Measurements from ENCODE around the gene ERC2.

Gene ERC2

DNA sequence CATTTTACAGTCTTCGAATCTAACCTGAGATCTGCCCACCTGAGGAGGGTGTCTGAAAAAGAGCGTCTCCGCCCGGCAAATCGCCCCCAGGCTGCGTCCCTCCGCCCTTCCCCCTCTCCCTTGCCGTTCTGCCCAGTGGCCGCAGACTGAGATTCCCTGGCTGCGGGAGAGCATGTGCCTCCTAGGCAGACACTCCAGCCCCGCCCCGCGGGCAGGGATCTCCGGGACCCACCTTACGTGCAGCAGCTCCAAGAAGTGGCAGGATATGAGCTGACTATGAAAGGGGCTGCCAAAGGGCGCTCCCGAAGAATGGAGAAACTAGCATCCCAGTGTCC lies 978.5 kb downstream of the ERC2 start (continued):
- TF ChIP-seq, protein P1, sequence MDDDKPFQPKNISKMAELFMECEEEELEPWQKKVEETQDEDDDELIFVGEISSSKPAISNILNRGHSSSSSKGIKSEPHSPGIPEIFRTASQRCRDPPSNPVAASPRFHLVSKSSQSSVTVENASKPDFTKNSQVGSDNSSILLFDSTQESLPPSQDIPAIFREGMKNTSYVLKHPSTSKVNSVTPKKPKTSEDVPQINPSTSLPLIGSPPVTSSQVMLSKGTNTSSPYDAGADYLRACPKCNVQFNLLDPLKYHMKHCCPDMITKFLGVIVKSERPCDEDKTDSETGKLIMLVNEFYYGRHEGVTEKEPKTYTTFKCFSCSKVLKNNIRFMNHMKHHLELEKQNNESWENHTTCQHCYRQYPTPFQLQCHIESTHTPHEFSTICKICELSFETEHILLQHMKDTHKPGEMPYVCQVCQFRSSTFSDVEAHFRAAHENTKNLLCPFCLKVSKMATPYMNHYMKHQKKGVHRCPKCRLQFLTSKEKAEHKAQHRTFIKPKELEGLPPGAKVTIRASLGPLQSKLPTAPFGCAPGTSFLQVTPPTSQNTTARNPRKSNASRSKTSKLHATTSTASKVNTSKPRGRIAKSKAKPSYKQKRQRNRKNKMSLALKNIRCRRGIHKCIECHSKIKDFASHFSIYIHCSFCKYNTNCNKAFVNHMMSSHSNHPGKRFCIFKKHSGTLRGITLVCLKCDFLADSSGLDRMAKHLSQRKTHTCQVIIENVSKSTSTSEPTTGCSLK (tag by site-specific recombination; IDR thresholded peaks at IDR 0.05) = no peak
- TF ChIP-seq ZNF416 (tag by site-specific recombination; IDR thresholded peaks at IDR 0.05) (no peak), FEZF1 (tag by site-specific recombination; IDR thresholded peaks at IDR 0.05) (peak; percentile 55; the same call in 1 of the 2 replicates), ZNF548 (tag by site-specific recombination; IDR thresholded peaks at IDR 0.05) (no peak), ZNF366 (tag by site-specific recombination; conservative IDR thresholded peaks at IDR 0.05) (no peak), ZBTB20 (tag by site-specific recombination; IDR thresholded peaks at IDR 0.05) (peak; percentile 47; the same call in 1 of the 2 replicates), ZNF544 (tag by site-specific recombination; IDR thresholded peaks at IDR 0.05) (no peak), ZNF514 (tag by site-specific recombination; IDR thresholded peaks at IDR 0.05) (no peak), KLF9 (tag by site-specific recombination; IDR thresholded peaks at IDR 0.05; ENCODE audit: low read depth) (no peak), ZNF341 (tag by site-specific recombination; IDR thresholded peaks at IDR 0.05; ENCODE audit: low read depth) (peak; percentile 80), ZNF350 (tag by site-specific recombination; IDR thresholded peaks at IDR 0.05) (no peak), IKZF3 (tag by site-specific recombination; IDR thresholded peaks at IDR 0.05) (peak; percentile 41), ZNF654 (tag by site-specific recombination; IDR thresholded peaks at IDR 0.05; ENCODE audit: low read depth) (no peak), ZNF221 (tag by site-specific recombination; IDR thresholded peaks at IDR 0.05; ENCODE audit: borderline replicate concordance) (no peak), ZFP69B (tag by site-specific recombination; IDR thresholded peaks at IDR 0.05) (peak; percentile 95), ZNF677 (tag by site-specific recombination; IDR thresholded peaks at IDR 0.05) (no peak), ZNF114 (tag by site-specific recombination; IDR thresholded peaks at IDR 0.05) (no peak), ZNF155 (tag by site-specific recombination; IDR thresholded peaks at IDR 0.05) (no peak), ZBTB26 (tag by site-specific recombination; optimal IDR thresholded peaks at IDR 0.05) (peak; percentile 25), MEIS1 (CRISPR knock-in tag; IDR thresholded peaks at IDR 0.05; ENCODE audit: borderline replicate concordance) (no peak), ZNF292 (tag by site-specific recombination; IDR thresholded peaks at IDR 0.05; ENCODE audit: borderline replicate concordance, low read depth) (no peak), ZNF571 (tag by site-specific recombination; IDR thresholded peaks at IDR 0.05) (no peak), ZBTB49 (tag by site-specific recombination; IDR thresholded peaks at IDR 0.05; ENCODE audit: low read depth) (no peak), ZIC2 (tag by site-specific recombination; IDR thresholded peaks at IDR 0.05) (peak; percentile 50; the same call in 1 of the 2 replicates), SP2 (tag by site-specific recombination; IDR thresholded peaks at IDR 0.05) (peak; percentile 45), ZNF629 (tag by site-specific recombination; IDR thresholded peaks at IDR 0.05) (no peak), SCRT2 (tag by site-specific recombination; IDR thresholded peaks at IDR 0.05) (no peak), ZNF169 (tag by site-specific recombination; IDR thresholded peaks at IDR 0.05) (no peak), HOXA7 (CRISPR knock-in tag; IDR thresholded peaks at IDR 0.05; ENCODE audit: borderline replicate concordance) (no peak)
- TF ChIP-seq, protein P2, sequence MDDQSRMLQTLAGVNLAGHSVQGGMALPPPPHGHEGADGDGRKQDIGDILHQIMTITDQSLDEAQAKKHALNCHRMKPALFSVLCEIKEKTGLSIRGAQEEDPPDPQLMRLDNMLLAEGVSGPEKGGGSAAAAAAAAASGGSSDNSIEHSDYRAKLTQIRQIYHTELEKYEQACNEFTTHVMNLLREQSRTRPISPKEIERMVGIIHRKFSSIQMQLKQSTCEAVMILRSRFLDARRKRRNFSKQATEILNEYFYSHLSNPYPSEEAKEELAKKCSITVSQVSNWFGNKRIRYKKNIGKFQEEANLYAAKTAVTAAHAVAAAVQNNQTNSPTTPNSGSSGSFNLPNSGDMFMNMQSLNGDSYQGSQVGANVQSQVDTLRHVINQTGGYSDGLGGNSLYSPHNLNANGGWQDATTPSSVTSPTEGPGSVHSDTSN (CRISPR knock-in tag; IDR thresholded peaks at IDR 0.05) = no peak
- TF ChIP-seq, protein P3, sequence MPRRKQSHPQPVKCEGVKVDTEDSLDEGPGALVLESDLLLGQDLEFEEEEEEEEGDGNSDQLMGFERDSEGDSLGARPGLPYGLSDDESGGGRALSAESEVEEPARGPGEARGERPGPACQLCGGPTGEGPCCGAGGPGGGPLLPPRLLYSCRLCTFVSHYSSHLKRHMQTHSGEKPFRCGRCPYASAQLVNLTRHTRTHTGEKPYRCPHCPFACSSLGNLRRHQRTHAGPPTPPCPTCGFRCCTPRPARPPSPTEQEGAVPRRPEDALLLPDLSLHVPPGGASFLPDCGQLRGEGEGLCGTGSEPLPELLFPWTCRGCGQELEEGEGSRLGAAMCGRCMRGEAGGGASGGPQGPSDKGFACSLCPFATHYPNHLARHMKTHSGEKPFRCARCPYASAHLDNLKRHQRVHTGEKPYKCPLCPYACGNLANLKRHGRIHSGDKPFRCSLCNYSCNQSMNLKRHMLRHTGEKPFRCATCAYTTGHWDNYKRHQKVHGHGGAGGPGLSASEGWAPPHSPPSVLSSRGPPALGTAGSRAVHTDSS (tag by site-specific recombination; IDR thresholded peaks at IDR 0.05) = no peak
- TF ChIP-seq, protein P4, sequence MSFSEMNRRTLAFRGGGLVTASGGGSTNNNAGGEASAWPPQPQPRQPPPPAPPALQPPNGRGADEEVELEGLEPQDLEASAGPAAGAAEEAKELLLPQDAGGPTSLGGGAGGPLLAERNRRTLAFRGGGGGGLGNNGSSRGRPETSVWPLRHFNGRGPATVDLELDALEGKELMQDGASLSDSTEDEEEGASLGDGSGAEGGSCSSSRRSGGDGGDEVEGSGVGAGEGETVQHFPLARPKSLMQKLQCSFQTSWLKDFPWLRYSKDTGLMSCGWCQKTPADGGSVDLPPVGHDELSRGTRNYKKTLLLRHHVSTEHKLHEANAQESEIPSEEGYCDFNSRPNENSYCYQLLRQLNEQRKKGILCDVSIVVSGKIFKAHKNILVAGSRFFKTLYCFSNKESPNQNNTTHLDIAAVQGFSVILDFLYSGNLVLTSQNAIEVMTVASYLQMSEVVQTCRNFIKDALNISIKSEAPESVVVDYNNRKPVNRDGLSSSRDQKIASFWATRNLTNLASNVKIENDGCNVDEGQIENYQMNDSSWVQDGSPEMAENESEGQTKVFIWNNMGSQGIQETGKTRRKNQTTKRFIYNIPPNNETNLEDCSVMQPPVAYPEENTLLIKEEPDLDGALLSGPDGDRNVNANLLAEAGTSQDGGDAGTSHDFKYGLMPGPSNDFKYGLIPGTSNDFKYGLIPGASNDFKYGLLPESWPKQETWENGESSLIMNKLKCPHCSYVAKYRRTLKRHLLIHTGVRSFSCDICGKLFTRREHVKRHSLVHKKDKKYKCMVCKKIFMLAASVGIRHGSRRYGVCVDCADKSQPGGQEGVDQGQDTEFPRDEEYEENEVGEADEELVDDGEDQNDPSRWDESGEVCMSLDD (tag by site-specific recombination; IDR thresholded peaks at IDR 0.05) = no peak

Data from HEK293 (cell line).